Motor neuron (in vitro differentiated cells): ENCODE data around the gene GTF2A2. TPM values are rescaled to one million over a fixed set of nuclear protein-coding genes. Genes with fewer than 3 reads are reported as not detected.
"Not testable (repeated sequence)": the region's sequence is repeated elsewhere in the genome, so short reads cannot be mapped to it uniquely, and the experiment has no call there.

Experiments used
- ATAC-seq, 8 experiments: fragments of 200-7000 bp; cut with Tn5 transposase; replicated peaks in 6 of 8; 2 replicates each; pipeline ENCODE4 v1.8.0; 2021; ENCODE audit warnings: mild to moderate bottlenecking in 8 of 8, moderate library complexity in 8 of 8
- H3K27ac ChIP-seq, 2 donors: fragments of 250-450 bp; sonication (Bioruptor Pico); 2 replicates each; pipeline ENCODE4 v1.9.0; 2021; ENCODE audit warnings: antibody characterized with exemption in 2 of 2, mild to moderate bottlenecking in 2 of 2, moderate library complexity in 1 of 2
- H3K4me1 ChIP-seq, 2 donors: fragments of 250-450 bp; sonication (Bioruptor Pico); replicated peaks in 1 of 2; 2 replicates each; pipeline ENCODE4 v1.6.1; 2021; ENCODE audit warnings: antibody characterized with exemption in 2 of 2, mild to moderate bottlenecking in 2 of 2, moderate library complexity in 1 of 2
- H3K4me3 ChIP-seq, 5 donors: fragments of 250-450 bp; sonication (Bioruptor Pico); 2 replicates each; pipeline ENCODE4 v1.9.0; 2021; ENCODE audit warnings: antibody characterized with exemption in 5 of 5, mild to moderate bottlenecking in 5 of 5, moderate library complexity in 4 of 5
- WGBS, 10 experiments: fragments of 450-650 bp; shearing (Covaris generic); methylation state at CpG; one replicate each; pipeline ENCODE4 v1.0.0; 2022; 5-methylcytosine and 5-hydroxymethylcytosine counted together
- in situ Hi-C, 9 experiments: fragments of 400-800 bp; cut with MboI; loops; one replicate each; pipeline ENCODE4 v1.15.0; 2021; ENCODE audit warnings: low sequenced_read_pairs in 9 of 9, low pct_unique_long_range_greater_than_20kb in 2 of 9; ENCODE audit not compliant: unreplicated experiment in 9 of 9
- total RNA-seq, 8 experiments: library from RNA; unstranded; fragments of 300-600 nt; gene quantifications; 2 replicates each; pipeline versions ENCODE4 v1.2.3 to v1.2.4, GENCODE V29; 2022

Gene GTF2A2
- total RNA-seq: 100 to 1,000 TPM in 5 of 8 experiments, 10 to 100 TPM in 3; 76.0 to 158 (median 115) TPM

DNA sequence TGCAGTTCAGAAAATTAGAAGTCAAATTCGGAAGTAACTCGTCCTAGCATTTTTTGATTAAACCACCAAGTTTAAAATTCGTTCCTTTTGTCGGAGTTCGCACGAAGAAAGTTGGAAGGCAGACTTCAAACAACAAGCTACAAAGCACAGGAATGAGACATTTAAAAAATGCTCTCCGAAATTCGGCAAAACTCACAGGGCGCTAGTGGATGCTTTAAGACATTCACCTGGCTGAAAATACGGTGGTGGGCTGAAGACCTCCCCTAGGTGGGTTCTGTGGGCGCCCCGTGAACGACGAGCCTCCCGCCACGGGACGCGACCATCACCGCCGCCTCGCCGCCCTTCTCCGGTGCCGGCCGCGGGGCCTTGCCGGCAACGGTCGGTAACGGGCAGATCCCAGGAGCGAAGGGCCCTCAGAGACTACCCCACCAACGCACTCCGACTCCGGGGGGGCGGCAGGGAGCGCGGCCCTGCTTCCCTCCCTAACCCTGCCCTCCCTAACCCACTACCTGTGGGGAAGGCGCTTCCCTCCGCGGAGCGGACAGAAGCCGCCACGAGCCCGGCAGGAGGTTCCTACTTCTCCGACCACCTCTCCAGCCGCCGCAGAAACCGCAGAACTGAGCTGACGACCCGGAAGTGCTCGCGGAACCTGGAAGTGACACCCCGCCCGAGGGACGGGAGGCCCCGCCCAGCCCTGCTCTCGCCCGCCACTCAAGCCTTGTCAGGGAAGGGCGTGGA is at the start of gene GTF2A2:
Gene GTF2A2, minus strand, starts transcription at position 619 of the 738 bp plus-strand sequence. CDS start 5,238 bp downstream, outside the sequence.
- in situ Hi-C loops: no loop called here
- WGBS, 10 experiments: 0 to 5% (median 0%) methylated on average over 4 to 17 of the region's 59 CpGs
- H3K4me3 ChIP-seq: peak within 1 kb of the TSS; percentile 58 to 98 (median 81)
- ATAC-seq: peak; percentile 95 to 100 (median 100)
- peak within 1 kb of the TSS; percentile 67 to 91 for H3K27ac ChIP-seq
- H3K4me1 ChIP-seq: peaks cover 5 to 8% of the 10 kb centered on the region in 2 donors

- Histone ChIP-seq H3K4me1 (no peaks in the 10 kb centered on the region), H3K4me3 (no peak overlapping the region), H3K27ac (no peak overlapping the region)
- in situ Hi-C loops: loop anchor here in 1 of 9 experiments (25.0 kb wide), 1 partner anchor 633 kb away; no protein-coding TSS in a partner anchor
- WGBS, 10 experiments: 5 to 81% (median 64%) methylated on average over 2 to 6 of the region's 6 CpGs
- peak in 2 of 8 experiments; percentile 84 to 85 for ATAC-seq
Observed at GRCh38 chr15:59703979-59704796, 46.9 kb upstream of the GTF2A2 start.

DNA sequence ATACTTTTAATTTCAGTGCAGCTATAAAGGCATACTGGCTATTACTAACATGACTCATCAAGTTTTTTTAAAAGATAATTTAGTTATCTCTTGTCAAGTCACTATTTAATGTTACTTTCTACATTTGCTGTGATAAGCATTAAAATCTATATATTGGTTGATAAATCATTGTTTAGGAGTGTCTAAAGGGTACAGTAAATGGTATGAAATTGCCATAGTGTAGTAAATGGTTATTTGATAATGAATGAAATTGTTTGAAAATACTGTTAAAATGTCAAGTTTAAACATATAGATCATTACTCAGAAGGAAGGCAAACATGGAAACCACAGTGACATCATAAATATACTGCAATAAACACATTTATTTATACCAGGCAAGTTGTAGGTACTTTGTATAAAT is 45.0 kb upstream of the GTF2A2 start:
- Histone ChIP-seq H3K4me3 (no peak overlapping the region), H3K4me1 (no peaks in the 10 kb centered on the region), H3K27ac (no peak overlapping the region)
- ATAC-seq: no peak
- in situ Hi-C loops: loop anchor here in 1 of 9 experiments (25.0 kb wide), 1 partner anchor 635 kb away; no protein-coding TSS in a partner anchor

DNA sequence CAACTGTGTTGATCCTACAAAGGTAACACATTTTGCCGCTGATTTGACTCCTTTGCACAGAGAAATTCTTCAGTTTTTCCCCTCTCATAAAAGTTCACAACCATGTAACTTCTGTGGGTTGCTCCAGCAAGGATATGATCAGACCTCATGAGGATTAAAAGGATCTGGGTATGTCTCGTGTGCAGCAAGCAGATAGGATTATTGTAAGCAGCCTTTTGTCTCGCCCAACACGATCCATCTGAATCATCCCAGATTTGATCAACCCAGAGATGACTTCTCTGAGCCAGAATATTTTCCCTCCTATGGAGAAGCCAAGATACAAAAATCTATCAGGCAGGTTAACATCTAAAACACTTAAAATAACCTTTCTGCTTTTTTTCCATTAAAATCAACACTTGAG is 44.6 kb upstream of the GTF2A2 start:
- ATAC-seq: no peak
- in situ Hi-C loops: loop anchor here in 1 of 9 experiments (25.0 kb wide), 1 partner anchor 635 kb away; no protein-coding TSS in a partner anchor

GRCh38 chr15:59699810-59700431 is 42.6 kb upstream of the GTF2A2 start:
- in situ Hi-C loops: loop anchor here in 1 of 9 experiments (25.0 kb wide), 1 partner anchor 637 kb away; no protein-coding TSS in a partner anchor
- H3K4me1 ChIP-seq: no peaks in the 10 kb centered on the region
- no peak overlapping the region for H3K4me3 ChIP-seq
- 23 to 93% (median 78%) methylated on average over 3 to 4 of the region's 4 CpGs; no CpG with 5 or more reads in 1 of the 10 experiments for WGBS, 10 experiments
- ATAC-seq: peak in 3 of 8 experiments; percentile 42 to 48 (median 47)
- H3K27ac ChIP-seq: no peak overlapping the region

More for the DNA sequence above, 44.6 kb upstream of the GTF2A2 start:
- 65 to 100% (median 83%) methylated on average over 2 to 4 of the region's 4 CpGs; no CpG with 5 or more reads in 2 of the 10 experiments for whole genome bisulfite sequencing, 10 experiments
- no peaks in the 10 kb centered on the region for H3K4me1 ChIP-seq
- H3K27ac ChIP-seq: no peak overlapping the region
- H3K4me3 ChIP-seq: no peak overlapping the region

GRCh38 chr15:59698065-59698464 is 40.8 kb upstream of the GTF2A2 start:
- H3K27ac ChIP-seq, in situ Hi-C loops, H3K4me1 ChIP-seq, H3K4me3 ChIP-seq: not testable (repeated sequence)
- 40 to 95% (median 83%) methylated on average over 1 to 4 of the region's 4 CpGs; no CpG with 5 or more reads in 5 of the 10 experiments for WGBS, 10 experiments
- peak in 1 of 8 experiments; percentile 52 for ATAC-seq

DNA sequence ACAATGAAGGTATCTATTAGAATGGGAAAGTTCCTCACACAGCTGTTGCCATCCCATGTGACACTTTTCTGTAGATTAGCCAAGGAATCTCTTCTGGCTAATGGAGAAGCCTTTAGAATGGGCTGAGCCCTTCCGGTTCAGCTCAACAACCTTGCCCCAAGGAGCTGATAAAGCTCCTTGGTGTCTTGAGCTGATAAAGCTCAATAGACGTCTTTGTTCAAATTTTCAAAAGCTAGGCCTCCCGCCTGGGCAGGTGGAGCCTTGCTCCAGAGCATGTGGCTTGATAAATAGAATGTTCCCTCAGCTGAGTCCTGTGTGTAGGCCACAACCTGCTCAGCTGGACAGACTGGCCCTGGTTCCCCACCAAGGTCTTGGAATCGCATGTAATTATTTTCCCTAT is 39.0 kb upstream of the GTF2A2 start:
- in situ Hi-C loops: no loop called here
- ATAC-seq: no peak
- Histone ChIP-seq H3K4me1 (no peaks in the 10 kb centered on the region), H3K27ac (no peak overlapping the region), H3K4me3 (no peak overlapping the region)
- WGBS, 10 experiments: 48 to 100% (median 79%) methylated on average over 1 to 4 of the region's 4 CpGs; no CpG with 5 or more reads in 3 of the 10 experiments

DNA sequence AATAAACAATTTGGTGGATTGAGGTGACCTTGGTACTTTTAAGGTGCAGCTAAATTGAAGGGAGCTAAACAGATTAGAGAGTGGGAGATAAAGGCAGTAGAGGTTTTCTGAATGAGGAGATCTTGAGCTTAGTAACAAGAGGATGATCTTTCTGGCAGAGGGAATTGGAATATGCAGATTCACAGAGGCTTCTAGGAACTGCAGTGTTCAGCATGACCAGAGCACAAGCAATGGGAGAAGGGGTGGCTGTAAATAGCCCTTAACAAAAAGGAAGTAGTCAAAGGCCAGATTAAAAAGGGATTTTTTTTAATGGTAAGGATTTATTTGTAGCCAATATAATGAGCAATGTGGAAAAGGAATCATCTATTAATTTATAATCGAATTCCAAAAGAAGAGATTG is 37.5 kb upstream of the GTF2A2 start:
- Histone ChIP-seq H3K27ac (no peak overlapping the region), H3K4me3 (no peak overlapping the region), H3K4me1 (no peaks in the 10 kb centered on the region)
- in situ Hi-C loops: no loop called here
- 25 to 100% (median 86%) methylated on average over 1 of the region's 1 CpG; no CpG with 5 or more reads in 3 of the 10 experiments for WGBS, 10 experiments
- ATAC-seq: peak in 3 of 8 experiments; percentile 69 to 80 (median 73)

DNA sequence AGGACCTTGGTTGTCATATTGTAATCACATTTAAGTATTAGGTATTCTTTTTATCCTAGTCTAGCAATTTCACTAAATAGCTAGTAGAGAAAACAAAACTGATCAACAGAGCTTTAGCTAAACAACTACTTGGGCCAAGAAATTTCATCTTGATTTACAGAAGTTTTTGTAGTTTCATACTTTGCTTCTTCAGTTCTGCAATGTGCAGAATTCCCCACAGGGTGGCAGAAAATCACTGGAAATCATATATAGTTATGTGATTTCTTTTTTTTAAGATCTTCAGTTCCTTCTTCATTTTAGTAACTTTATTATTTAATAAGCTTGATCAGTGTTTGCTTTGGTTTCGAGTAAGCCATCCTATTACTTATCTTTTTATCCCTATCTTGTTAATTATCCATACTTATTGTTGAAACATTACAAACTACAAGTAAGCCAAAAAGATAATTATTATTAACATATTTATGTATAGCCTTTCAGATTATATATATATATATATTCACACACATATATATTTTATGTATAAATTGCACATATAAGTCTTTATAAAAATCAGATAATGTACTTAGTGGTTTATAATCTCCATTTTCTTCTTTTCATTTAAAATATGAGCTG is 34.0 kb upstream of the GTF2A2 start:
- H3K4me3 ChIP-seq: no peak overlapping the region
- 0 to 83% (median 31%) methylated on average over 1 of the region's 1 CpG for WGBS, 10 experiments
- in situ Hi-C loops: no loop called here
- peaks cover 7 to 9% of the 10 kb centered on the region in 2 donors for H3K4me1 ChIP-seq
- ATAC-seq: no peak
- no peak overlapping the region for H3K27ac ChIP-seq

DNA sequence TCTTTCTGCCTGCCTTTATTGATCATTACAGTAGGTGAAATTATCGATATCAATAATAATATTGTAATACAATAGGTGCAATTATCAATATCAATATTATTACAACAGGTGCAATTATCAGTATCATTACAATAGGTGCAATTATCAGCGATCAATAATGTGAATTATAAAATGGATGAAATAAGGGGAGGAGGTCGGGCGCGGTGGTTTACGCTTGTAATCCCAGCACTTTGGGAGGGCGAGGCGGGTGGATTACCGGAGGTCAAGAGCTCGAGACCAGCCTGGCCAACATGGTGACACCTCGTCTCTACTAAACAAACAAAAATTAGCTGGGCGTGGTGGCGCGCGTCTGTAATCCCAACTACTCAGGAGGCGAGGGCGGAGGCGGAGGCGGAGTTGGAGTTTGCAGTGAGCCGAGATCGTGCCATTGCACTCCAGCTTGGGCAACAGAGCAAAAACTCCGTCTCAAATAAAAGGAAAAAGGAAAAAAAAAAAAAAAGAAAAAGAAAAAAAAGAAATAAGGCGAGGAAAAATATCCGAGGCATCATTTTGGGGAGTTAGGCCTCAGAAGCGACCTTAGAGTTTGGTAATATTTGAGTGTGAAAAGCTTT is 32.4 kb upstream of the GTF2A2 start:
- H3K4me1 ChIP-seq: peaks cover 7 to 9% of the 10 kb centered on the region in 2 donors
- peak overlapping the region in 1 of 2 donors; percentile 30 for H3K27ac ChIP-seq
- in situ Hi-C loops: no loop called here
- H3K4me3 ChIP-seq: peak overlapping the region; percentile 83 to 98 (median 88)
- WGBS, 10 experiments: 0 to 9% (median 2%) methylated on average over 4 to 22 of the region's 25 CpGs
- ATAC-seq: peak; percentile 23 to 58 (median 36)

- peak within 1 kb of the TSS; percentile 92 to 96 for H3K27ac ChIP-seq
- H3K4me1 ChIP-seq: peaks cover 7 to 9% of the 10 kb centered on the region in 2 donors
- H3K4me3 ChIP-seq: peak within 1 kb of the TSS; percentile 83 to 98 (median 88)
- 0 to 20% (median 0%) methylated on average over 2 to 18 of the region's 78 CpGs; no CpG with 5 or more reads in 2 of the 10 experiments for WGBS, 10 experiments
- peak; percentile 81 to 98 (median 96) for ATAC-seq
- in situ Hi-C loops: no loop called here
Observed at GRCh38 chr15:59688782-59689625, 31.7 kb upstream of the GTF2A2 start, which contains the start of gene BNIP2. Gene BNIP2 (minus strand): TSS chr15:59689320. CDS start chr15:59682457, 6,863 bp downstream.
